ENCODE measurements around the gene FAAP100.

DNA sequence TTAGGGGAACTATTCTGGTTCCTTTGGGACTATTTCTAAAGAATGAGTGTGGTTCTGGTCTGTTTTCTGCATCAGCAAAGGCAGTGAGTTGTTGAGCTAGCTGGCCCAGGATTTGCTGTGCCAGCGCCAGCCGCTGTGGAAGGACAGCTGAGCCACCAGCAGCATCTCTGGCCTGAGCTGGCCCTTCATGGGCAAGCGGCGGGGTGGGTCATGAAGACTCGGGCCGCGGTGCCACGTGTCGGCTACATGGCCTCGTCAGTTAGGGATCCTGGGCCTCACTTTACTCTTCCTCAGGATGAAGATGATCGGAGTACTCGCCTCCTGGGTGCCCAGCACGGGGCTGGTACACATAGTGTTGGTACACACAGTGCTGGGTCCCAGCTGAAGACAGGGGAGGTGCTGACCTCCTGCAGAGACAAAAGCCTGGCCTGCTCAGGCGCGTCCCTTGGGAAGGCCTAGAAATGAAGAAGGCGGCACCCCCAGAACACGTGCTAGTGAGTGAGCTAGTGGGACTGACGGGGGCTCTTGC is 17.9 kb upstream of the FAAP100 start:
- TF ChIP-seq POLR2A (IDR thresholded peaks at IDR 0.05) (no peak), CTCF (IDR thresholded peaks at IDR 0.05 in 4 of 5, conservative IDR thresholded peaks at IDR 0.05 in 1 of 5) (no peak)
